ENCODE data around the gene PAXX. TPM values are rescaled to one million over a fixed set of nuclear protein-coding genes. Genes with fewer than 3 reads are reported as not detected.

PAXX gene
- total RNA-seq, 2 donors from 2014 or later: 34.0 to 97.2 TPM

GRCh38 chr9:136988872-136989271 lies 3.4 kb upstream of the PAXX start:
- Histone ChIP-seq H3K27me3 (peaks cover 0 to 5% of the 10 kb centered on the region in 2 donors), H3K4me3 (no peak overlapping the region), H3K27ac (no peak overlapping the region), H3K36me3 (replicated peaks in 1 of 2; ENCODE audit: insufficient read depth in 1 of 2, low read depth in 2 of 2) (no peaks in the 10 kb centered on the region), H3K4me1 (peaks cover 24% of the 10 kb centered on the region), H3K9me3 (no peaks in the 10 kb centered on the region)
- intact Hi-C loops (cut with DNase I): no loop called here
- TF ChIP-seq CTCF (IDR thresholded peaks at IDR 0.05): no peak
- no peak for TF ChIP-seq POLR2A (IDR thresholded peaks at IDR 0.05)
- ATAC-seq (no peak), DNase-seq (no peak)
- 91 to 97% methylated on average over 4 of the region's 4 CpGs for WGBS, 2 donors

GRCh38 chr9:136990242-136990911 lies 1.8 kb upstream of the PAXX start:
- 76 to 85% methylated on average over 8 to 10 of the region's 10 CpGs for WGBS, 2 donors
- DNase-seq: no peak
- no peak for ATAC-seq

GRCh38 chr9:136992819-136993369 lies 672 bp downstream of the PAXX start:
- no peak for TF ChIP-seq POLR2A (IDR thresholded peaks at IDR 0.05)
- TF ChIP-seq CTCF (IDR thresholded peaks at IDR 0.05): no peak
- H3K27ac ChIP-seq: peak overlapping the region in 3 of 4 donors; percentile 54 to 86 (median 78)
- peak overlapping the region; percentile 54 to 82 for H3K4me3 ChIP-seq
- no peak for ATAC-seq
- intact Hi-C loops (cut with DNase I): no loop called here
- no peak for DNase-seq
- peaks cover 35% of the 10 kb centered on the region for H3K4me1 ChIP-seq
- H3K27me3 ChIP-seq: no peaks in the 10 kb centered on the region
- 31 to 76% methylated on average over 3 to 18 of the region's 18 CpGs for WGBS, 2 donors
- H3K36me3 ChIP-seq (replicated peaks in 1 of 2; ENCODE audit: insufficient read depth in 1 of 2, low read depth in 2 of 2): no peaks in the 10 kb centered on the region
- H3K9me3 ChIP-seq: no peaks in the 10 kb centered on the region

More at GRCh38 chr9:136990242-136990911, 1.8 kb upstream of the PAXX start:
- Histone ChIP-seq H3K27me3 (no peaks in the 10 kb centered on the region), H3K27ac (peak overlapping the region in 1 of 4 donors; percentile 78), H3K9me3 (no peaks in the 10 kb centered on the region), H3K4me1 (peaks cover 22% of the 10 kb centered on the region), H3K36me3 (replicated peaks in 1 of 2; ENCODE audit: insufficient read depth in 1 of 2, low read depth in 2 of 2) (no peaks in the 10 kb centered on the region), H3K4me3 (no peak overlapping the region)
- intact Hi-C loops (cut with DNase I): no loop called here
- TF ChIP-seq POLR2A (IDR thresholded peaks at IDR 0.05) (no peak), CTCF (IDR thresholded peaks at IDR 0.05) (no peak)

GRCh38 chr9:136994180-136994887 lies 2.1 kb downstream of the PAXX start:
- Histone ChIP-seq H3K27me3 (no peaks in the 10 kb centered on the region), H3K4me3 (no peak overlapping the region)
- WGBS, 2 donors: 81 to 82% methylated on average over 25 to 32 of the region's 54 CpGs

More at GRCh38 chr9:136994180-136994887, 2.1 kb downstream of the PAXX start:
- intact Hi-C loops (cut with DNase I): no loop called here
- no peaks in the 10 kb centered on the region for H3K36me3 ChIP-seq (replicated peaks in 1 of 2; ENCODE audit: insufficient read depth in 1 of 2, low read depth in 2 of 2)
- ATAC-seq (no peak), DNase-seq (no peak)
- TF ChIP-seq POLR2A (IDR thresholded peaks at IDR 0.05): no peak
- no peak for TF ChIP-seq CTCF (IDR thresholded peaks at IDR 0.05)
- no peaks in the 10 kb centered on the region for H3K9me3 ChIP-seq
- peaks cover 35% of the 10 kb centered on the region for H3K4me1 ChIP-seq
- no peak overlapping the region for H3K27ac ChIP-seq

Measured in body of pancreas (tissue), 4 donors.